ENCODE results near the gene MRPS2. TPM values are rescaled to one million over a fixed set of nuclear protein-coding genes. Genes with fewer than 3 reads are reported as not detected.
"Not testable (repeated sequence)": the region's sequence is repeated elsewhere in the genome, so short reads cannot be mapped to it uniquely, and the experiment has no call there.

The MRPS2 gene
- total RNA-seq, 4 donors from 2014 or later: 9.7 to 28.2 (median 20.1) TPM

- H3K9me3 ChIP-seq: no peaks in the 10 kb centered on the region
- H3K4me3 ChIP-seq: no peak overlapping the region
- DNase-seq: no peak
- no peak overlapping the region for H3K27ac ChIP-seq
- intact Hi-C loops (cut with DNase I; ENCODE audit: low total_unique reads): no loop called here
- no peaks in the 10 kb centered on the region for H3K27me3 ChIP-seq
- H3K36me3 ChIP-seq: no peaks in the 10 kb centered on the region
- TF ChIP-seq, protein P1, sequence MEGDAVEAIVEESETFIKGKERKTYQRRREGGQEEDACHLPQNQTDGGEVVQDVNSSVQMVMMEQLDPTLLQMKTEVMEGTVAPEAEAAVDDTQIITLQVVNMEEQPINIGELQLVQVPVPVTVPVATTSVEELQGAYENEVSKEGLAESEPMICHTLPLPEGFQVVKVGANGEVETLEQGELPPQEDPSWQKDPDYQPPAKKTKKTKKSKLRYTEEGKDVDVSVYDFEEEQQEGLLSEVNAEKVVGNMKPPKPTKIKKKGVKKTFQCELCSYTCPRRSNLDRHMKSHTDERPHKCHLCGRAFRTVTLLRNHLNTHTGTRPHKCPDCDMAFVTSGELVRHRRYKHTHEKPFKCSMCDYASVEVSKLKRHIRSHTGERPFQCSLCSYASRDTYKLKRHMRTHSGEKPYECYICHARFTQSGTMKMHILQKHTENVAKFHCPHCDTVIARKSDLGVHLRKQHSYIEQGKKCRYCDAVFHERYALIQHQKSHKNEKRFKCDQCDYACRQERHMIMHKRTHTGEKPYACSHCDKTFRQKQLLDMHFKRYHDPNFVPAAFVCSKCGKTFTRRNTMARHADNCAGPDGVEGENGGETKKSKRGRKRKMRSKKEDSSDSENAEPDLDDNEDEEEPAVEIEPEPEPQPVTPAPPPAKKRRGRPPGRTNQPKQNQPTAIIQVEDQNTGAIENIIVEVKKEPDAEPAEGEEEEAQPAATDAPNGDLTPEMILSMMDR (IDR thresholded peaks at IDR 0.05): no peak
- no peak for TF ChIP-seq POLR2A (IDR thresholded peaks at IDR 0.05)
- no peaks in the 10 kb centered on the region for H3K4me1 ChIP-seq
Measured at GRCh38 chr9:135456436-135457104, 43.9 kb upstream of the MRPS2 start.

- H3K36me3 ChIP-seq; H3K9me3 ChIP-seq; H3K4me3 ChIP-seq; intact Hi-C loops (cut with DNase I; ENCODE audit: low total_unique reads); H3K27me3 ChIP-seq; H3K4me1 ChIP-seq; DNase-seq; H3K27ac ChIP-seq: not testable (repeated sequence)
Measured at GRCh38 chr9:135458478-135458877, 42.0 kb upstream of the MRPS2 start.

DNA sequence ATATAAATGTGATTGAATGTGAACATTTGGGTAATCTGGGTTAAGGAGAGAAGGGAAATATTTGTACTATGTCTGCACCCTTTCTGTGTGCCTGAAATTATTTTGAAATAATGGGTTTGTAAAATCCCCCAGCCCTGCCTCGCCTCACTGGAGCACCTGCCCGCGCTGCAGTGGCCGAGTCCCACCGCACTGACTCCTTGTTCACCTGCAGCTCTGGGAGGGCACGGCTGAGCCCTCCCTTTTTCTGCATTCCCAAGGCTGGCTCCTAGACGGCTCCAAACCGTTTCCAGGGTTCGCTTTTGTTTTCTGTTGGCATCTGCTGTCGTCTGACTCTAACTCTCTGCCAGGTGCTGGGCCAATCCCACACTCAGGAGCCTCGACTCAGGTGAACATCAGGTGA lies 38.5 kb upstream of the MRPS2 start:
- H3K9me3 ChIP-seq: no peaks in the 10 kb centered on the region
- H3K4me1 ChIP-seq: no peaks in the 10 kb centered on the region
- no peaks in the 10 kb centered on the region for H3K36me3 ChIP-seq
- no peak for TF ChIP-seq POLR2A (IDR thresholded peaks at IDR 0.05)
- TF ChIP-seq, protein P1 (IDR thresholded peaks at IDR 0.05): no peak
- H3K27me3 ChIP-seq: no peaks in the 10 kb centered on the region
- intact Hi-C loops (cut with DNase I; ENCODE audit: low total_unique reads): no loop called here
- no peak overlapping the region for H3K27ac ChIP-seq
- H3K4me3 ChIP-seq: no peak overlapping the region
- no peak for DNase-seq

GRCh38 chr9:135463140-135463539 lies 37.3 kb upstream of the MRPS2 start:
- no peak for DNase-seq
- no peaks in the 10 kb centered on the region for H3K27me3 ChIP-seq
- no peaks in the 10 kb centered on the region for H3K4me1 ChIP-seq
- no peak overlapping the region for H3K27ac ChIP-seq
- H3K9me3 ChIP-seq: no peaks in the 10 kb centered on the region
- H3K36me3 ChIP-seq: no peaks in the 10 kb centered on the region
- no peak overlapping the region for H3K4me3 ChIP-seq
- TF ChIP-seq POLR2A (IDR thresholded peaks at IDR 0.05): no peak
- TF ChIP-seq, protein P1 (IDR thresholded peaks at IDR 0.05): no peak
- intact Hi-C loops (cut with DNase I; ENCODE audit: low total_unique reads): no loop called here

DNA sequence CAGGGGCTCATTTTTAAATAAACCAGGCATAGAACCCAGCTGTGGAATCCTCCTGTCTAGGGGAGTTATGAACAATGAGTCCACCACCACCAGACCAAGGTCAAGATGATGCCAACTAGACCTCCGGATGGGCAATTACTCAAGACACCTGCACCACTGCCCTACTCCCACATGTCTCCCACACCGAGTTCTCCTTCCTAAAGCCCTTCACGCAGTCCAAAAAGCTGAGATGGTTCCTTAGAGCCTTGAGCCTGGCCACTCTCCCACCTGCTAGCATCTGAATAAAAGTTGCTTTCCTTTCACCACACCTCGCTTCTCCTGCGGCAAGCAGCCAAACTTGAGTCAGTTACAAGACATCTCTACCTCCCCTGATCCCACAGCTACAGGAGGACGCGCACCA lies 36.3 kb upstream of the MRPS2 start:
- Histone ChIP-seq H3K4me3 (no peak overlapping the region), H3K4me1 (no peaks in the 10 kb centered on the region), H3K27me3 (no peaks in the 10 kb centered on the region), H3K9me3 (no peaks in the 10 kb centered on the region), H3K27ac (no peak overlapping the region), H3K36me3 (no peaks in the 10 kb centered on the region)
- DNase-seq: no peak
- TF ChIP-seq, protein P1 (IDR thresholded peaks at IDR 0.05): no peak
- TF ChIP-seq POLR2A (IDR thresholded peaks at IDR 0.05): no peak
- intact Hi-C loops (cut with DNase I; ENCODE audit: low total_unique reads): no loop called here
